GM23248 (cell line): ENCODE results near the gene NIBAN1. TPM values are rescaled to one million over a fixed set of nuclear protein-coding genes. Genes with fewer than 3 reads are reported as not detected.
"Not testable (repeated sequence)": the region's sequence is repeated elsewhere in the genome, so short reads cannot be mapped to it uniquely, and the experiment has no call there.

Experiments used
- DNase-seq: peaks from one replicate; pipeline ENCODE4 v3.0.0-alpha.2; 2015
- H2AFZ ChIP-seq: fragments of 200-600 bp; sonication (generic); 2 replicates; pipeline ENCODE4 v1.6.1; 2016; ENCODE audit warnings: antibody characterized with exemption
- H3F3A ChIP-seq: fragments of 200-600 bp; sonication (generic); 2 replicates; pipeline ENCODE4 v1.6.1; 2016; ENCODE audit warnings: mild to moderate bottlenecking, antibody characterized with exemption, mixed run types; ENCODE audit not compliant: insufficient read depth
- H3K27ac ChIP-seq: fragments of 200-600 bp; sonication (generic); 2 replicates; pipeline ENCODE4 v1.5.1; 2016; ENCODE audit warnings: mild to moderate bottlenecking
- H3K27me3 ChIP-seq: fragments of 200-600 bp; sonication (generic); replicated peaks from 2 replicates; pipeline ENCODE4 v1.6.1; 2016; ENCODE audit warnings: mild to moderate bottlenecking; ENCODE audit not compliant: insufficient read depth
- H3K36me3 ChIP-seq: fragments of 200-600 bp; sonication (generic); 2 replicates; pipeline ENCODE4 v1.6.1; 2016; ENCODE audit warnings: low read depth, mild to moderate bottlenecking
- H3K4me1 ChIP-seq: fragments of 200-600 bp; sonication (generic); 2 replicates; pipeline ENCODE4 v1.6.1; 2016; ENCODE audit warnings: mild to moderate bottlenecking; ENCODE audit not compliant: insufficient read depth
- H3K4me2 ChIP-seq: fragments of 200-600 bp; sonication (generic); one replicate; pipeline ENCODE4 v1.6.1; 2016; ENCODE audit warnings: mild to moderate bottlenecking; ENCODE audit not compliant: unreplicated experiment
- H3K4me3 ChIP-seq: fragments of 200-600 bp; sonication (generic); 2 replicates; pipeline ENCODE4 v1.5.1; 2016; ENCODE audit warnings: mild to moderate bottlenecking
- H3K79me2 ChIP-seq: fragments of 200-600 bp; sonication (generic); 2 replicates; pipeline ENCODE4 v1.6.1; 2016; ENCODE audit warnings: mild to moderate bottlenecking; ENCODE audit not compliant: insufficient read depth
- H3K9ac ChIP-seq: fragments of 200-600 bp; sonication (generic); 2 replicates; pipeline ENCODE4 v1.6.1; 2016; ENCODE audit warnings: mild to moderate bottlenecking
- H3K9me2 ChIP-seq: fragments of 200-600 bp; sonication (generic); 2 replicates; pipeline ENCODE4 v1.6.1; 2016; ENCODE audit warnings: mixed run types, mild to moderate bottlenecking, moderate library complexity; ENCODE audit not compliant: insufficient read depth
- H3K9me3 ChIP-seq: fragments of 200-600 bp; sonication (generic); one replicate; pipeline ENCODE4 v1.6.1; 2017; ENCODE audit warnings: low read depth
- H4K20me1 ChIP-seq: fragments of 200-600 bp; sonication (generic); 2 replicates; pipeline ENCODE4 v1.6.0; 2016; ENCODE audit not compliant: insufficient read depth
- EZH2 ChIP-seq: fragments of 200-600 bp; sonication (generic); IDR thresholded peaks from 2 replicates; pipeline ENCODE4 v1.6.1; 2018; ENCODE audit warnings: antibody characterized with exemption, mild to moderate bottlenecking; ENCODE audit not compliant: insufficient read depth, poor library complexity, severe bottlenecking
- EZH2phosphoT487 ChIP-seq: fragments of 200-600 bp; sonication (generic); IDR thresholded peaks from 2 replicates; pipeline ENCODE4 v1.6.1; 2018; ENCODE audit warnings: antibody characterized with exemption, moderate library complexity, mild to moderate bottlenecking, low read depth; ENCODE audit not compliant: insufficient read depth
- WGBS, 2 experiments: methylation state at CpG; one replicate each; pipeline ENCODE4 v1.1.6; 2015 to 2017; ENCODE audit warnings: low lambda C conversion rate in 2 of 2, low coverage in 1 of 2; ENCODE audit errors: missing lambda C conversion rate in 2 of 2; 5-methylcytosine and 5-hydroxymethylcytosine counted together
- in situ Hi-C: fragments of 300-500 bp; cut with MboI; formaldehyde crosslinking; loops from 2 replicates; pipeline ENCODE4 v1.15.0; 2020
- polyA plus RNA-seq: library from polyadenylated mRNA; unstranded; fragments of >200 nt; fragmentation: Nextera tagmentation; extraction: Ambion mirVana; gene quantifications from 2 replicates; pipeline ENCODE4 v1.2.1, GENCODE V29; 2016
- total RNA-seq: library from RNA; depleted of rRNA; stranded (reverse); fragments of >200 nt; shearing (Covaris generic); gene quantifications from 2 replicates; pipeline ENCODE4 v1.2.3, GENCODE V29; 2014

Gene NIBAN1
- total and polyA plus RNA-seq, 2 experiments from 2014 or later = 19.5 to 34.8 TPM

- Histone ChIP-seq H3F3A (peaks cover 9% of the 10 kb centered on the region), H3K27me3 (no peaks in the 10 kb centered on the region), H3K9me2 (no peaks in the 10 kb centered on the region), H3K36me3 (no peaks in the 10 kb centered on the region), H3K4me2 (no peak overlapping the region), H2AFZ (no peak overlapping the region), H3K9ac (no peak overlapping the region), H3K4me3 (no peak overlapping the region), H3K4me1 (peaks cover 15% of the 10 kb centered on the region), H3K79me2 (no peaks in the 10 kb centered on the region), H3K27ac (no peak overlapping the region), H3K9me3 (no peaks in the 10 kb centered on the region), H4K20me1 (no peaks in the 10 kb centered on the region)
- no peak for TF ChIP-seq EZH2phosphoT487
- no peak for TF ChIP-seq EZH2
- WGBS, 2 experiments = 84 to 86% methylated on average over 3 of the region's 3 CpGs
- no peak for DNase-seq
- in situ Hi-C loops = no loop called here
Measured at GRCh38 chr1:185015631-185016030, 41.3 kb upstream of the NIBAN1 start.

DNA sequence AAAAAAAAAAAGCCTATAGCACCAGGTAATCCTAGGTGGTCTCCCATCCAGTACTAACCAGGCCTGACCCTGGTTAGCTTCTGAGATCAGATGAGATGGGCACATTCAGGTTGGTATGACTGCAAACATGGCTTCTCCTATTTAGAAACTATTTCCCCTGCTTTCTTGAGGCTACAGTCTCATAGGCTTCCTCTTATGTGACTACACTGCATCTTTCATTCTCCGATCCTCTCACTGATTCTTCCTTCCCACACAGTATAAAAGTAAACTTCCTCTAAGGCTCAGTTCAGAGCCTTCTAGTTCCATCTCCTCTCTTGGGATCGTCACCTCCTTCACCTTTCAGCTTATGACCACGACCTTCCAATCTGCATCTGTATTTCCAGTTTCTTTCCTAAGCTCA lies 40.6 kb upstream of the NIBAN1 start:
- H4K20me1 ChIP-seq = no peaks in the 10 kb centered on the region
- H3K27me3 ChIP-seq = no peaks in the 10 kb centered on the region
- no peaks in the 10 kb centered on the region for H3K79me2 ChIP-seq
- no peak for TF ChIP-seq EZH2
- TF ChIP-seq EZH2phosphoT487 = no peak
- peaks cover 9% of the 10 kb centered on the region for H3F3A ChIP-seq
- WGBS, 2 experiments = 91 to 92% methylated on average over 3 of the region's 3 CpGs
- DNase-seq = no peak
- H3K4me3 ChIP-seq = no peak overlapping the region
- no peaks in the 10 kb centered on the region for H3K9me2 ChIP-seq
- H3K27ac ChIP-seq = no peak overlapping the region
- H3K9me3 ChIP-seq = no peaks in the 10 kb centered on the region
- peaks cover 15% of the 10 kb centered on the region for H3K4me1 ChIP-seq
- H2AFZ ChIP-seq = no peak overlapping the region
- in situ Hi-C loops = no loop called here
- no peak overlapping the region for H3K4me2 ChIP-seq
- no peak overlapping the region for H3K9ac ChIP-seq
- no peaks in the 10 kb centered on the region for H3K36me3 ChIP-seq

GRCh38 chr1:185010361-185010760 lies 36.1 kb upstream of the NIBAN1 start:
- no peak for DNase-seq
- no peaks in the 10 kb centered on the region for H3K4me1 ChIP-seq
- no peaks in the 10 kb centered on the region for H3K27me3 ChIP-seq
- no peaks in the 10 kb centered on the region for H3K9me2 ChIP-seq
- in situ Hi-C loops = no loop called here
- H2AFZ ChIP-seq = no peak overlapping the region
- no peaks in the 10 kb centered on the region for H3K79me2 ChIP-seq
- H3K36me3 ChIP-seq = no peaks in the 10 kb centered on the region
- no peak overlapping the region for H3K4me2 ChIP-seq
- H3K9ac ChIP-seq = no peak overlapping the region
- TF ChIP-seq EZH2 (no peak), EZH2phosphoT487 (no peak)
- no peaks in the 10 kb centered on the region for H4K20me1 ChIP-seq
- no peak overlapping the region for H3K4me3 ChIP-seq
- no peak overlapping the region for H3K27ac ChIP-seq
- no peaks in the 10 kb centered on the region for H3K9me3 ChIP-seq
- no peaks in the 10 kb centered on the region for H3F3A ChIP-seq

DNA sequence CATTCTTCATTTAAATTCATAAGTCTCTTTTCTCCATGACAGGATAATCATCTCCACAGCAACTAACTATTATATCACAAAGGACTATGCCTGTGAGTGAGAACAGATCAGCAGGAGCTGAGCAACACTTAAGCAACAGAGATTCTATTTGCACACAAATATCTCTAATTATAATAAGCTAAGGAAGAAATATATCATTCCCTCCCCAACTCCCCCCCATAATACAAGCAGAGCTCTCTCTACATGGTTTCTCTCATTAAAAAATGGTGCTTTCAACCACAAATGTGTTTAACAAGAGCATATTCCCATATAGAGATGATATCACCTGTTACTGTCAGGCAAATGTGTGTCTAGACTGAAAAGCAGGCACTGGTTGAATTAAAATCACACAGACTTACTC lies 34.5 kb upstream of the NIBAN1 start:
- H2AFZ ChIP-seq = no peak overlapping the region
- H3F3A ChIP-seq = no peaks in the 10 kb centered on the region
- no peak overlapping the region for H3K4me3 ChIP-seq
- no peak overlapping the region for H3K27ac ChIP-seq
- H3K9me3 ChIP-seq = no peaks in the 10 kb centered on the region
- in situ Hi-C loops = no loop called here
- H3K4me1 ChIP-seq = no peaks in the 10 kb centered on the region
- H3K27me3 ChIP-seq = no peaks in the 10 kb centered on the region
- DNase-seq = no peak
- H3K79me2 ChIP-seq = no peaks in the 10 kb centered on the region
- no peak overlapping the region for H3K4me2 ChIP-seq
- H3K9ac ChIP-seq = no peak overlapping the region
- H4K20me1 ChIP-seq = no peaks in the 10 kb centered on the region
- H3K36me3 ChIP-seq = no peaks in the 10 kb centered on the region
- no peaks in the 10 kb centered on the region for H3K9me2 ChIP-seq
- no peak for TF ChIP-seq EZH2phosphoT487
- no peak for TF ChIP-seq EZH2

DNA sequence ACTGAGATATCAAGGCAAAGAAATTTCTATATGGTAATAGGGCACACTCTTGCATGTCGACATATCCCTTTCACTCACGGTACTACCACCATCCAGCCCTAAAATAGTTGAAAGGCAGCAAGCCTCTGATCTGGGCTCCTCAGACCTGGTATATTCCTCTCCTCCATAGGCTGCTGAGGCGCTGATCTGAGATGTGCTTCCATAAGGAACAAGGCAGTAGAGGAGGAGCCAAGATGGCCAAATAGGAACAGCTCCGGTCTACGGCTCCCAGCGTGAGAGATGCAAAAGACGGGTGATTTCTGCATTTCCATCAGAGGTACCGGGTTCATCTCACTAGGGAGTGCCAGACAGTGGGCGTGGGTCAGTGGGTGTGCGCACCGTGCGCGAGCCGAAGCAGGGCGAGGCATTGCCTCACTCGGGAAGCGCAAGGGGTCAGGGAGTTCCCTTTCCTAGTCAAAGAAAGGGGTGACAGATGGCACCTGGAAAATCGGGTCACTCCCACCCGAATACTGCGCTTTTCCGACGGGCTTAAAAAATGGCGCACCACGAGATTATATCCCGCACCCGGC lies 27.1 kb upstream of the NIBAN1 start:
- H3K36me3 ChIP-seq, H3F3A ChIP-seq, H3K27me3 ChIP-seq, H3K4me2 ChIP-seq, H3K4me3 ChIP-seq, H2AFZ ChIP-seq, H3K4me1 ChIP-seq, H4K20me1 ChIP-seq, H3K9ac ChIP-seq, H3K9me2 ChIP-seq, H3K9me3 ChIP-seq, H3K27ac ChIP-seq, in situ Hi-C loops, DNase-seq, H3K79me2 ChIP-seq: not testable (repeated sequence)
- WGBS, 2 experiments = 91 to 92% methylated on average over 14 to 26 of the region's 26 CpGs

GRCh38 chr1:184999974-185000373 lies 25.7 kb upstream of the NIBAN1 start:
- not testable (repeated sequence) for H3K36me3 ChIP-seq, H3K79me2 ChIP-seq, H3K27me3 ChIP-seq, H3K27ac ChIP-seq, H3F3A ChIP-seq, H3K4me2 ChIP-seq, H3K9ac ChIP-seq, H3K9me3 ChIP-seq, H2AFZ ChIP-seq, H3K9me2 ChIP-seq, H3K4me1 ChIP-seq, H4K20me1 ChIP-seq, H3K4me3 ChIP-seq, DNase-seq
- in situ Hi-C loops = loop anchor here (10.0 kb wide), 1 partner anchor 165 kb away; no protein-coding TSS in a partner anchor
- 78 to 81% methylated on average over 6 of the region's 6 CpGs for WGBS, 2 experiments
